Kidney (tissue), 22 donors: ENCODE measurements around the gene FZD10. TPM values are rescaled to one million over a fixed set of nuclear protein-coding genes. Genes with fewer than 3 reads are reported as not detected.

Experiments
- DNase-seq, 5 donors: peaks; one replicate each; pipeline ENCODE4 v3.0.0-alpha.2; 2013 to 2020
- FAIRE-seq: peaks from 2 replicates; lab custom pipeline; 2012; peaks lifted over from hg19 to GRCh38; lab: Jason Lieb, UNC
- H3K27ac ChIP-seq, 2 donors: one replicate each; pipeline ENCODE4 v1.7.0; 2013; ENCODE audit warnings: low read depth in 2 of 2, low read length in 2 of 2, inconsistent platforms in 1 of 2
- H3K27me3 ChIP-seq: one replicate; pipeline ENCODE4 v1.7.1; 2013; ENCODE audit warnings: low read length, inconsistent platforms; ENCODE audit not compliant: control insufficient read depth, insufficient read depth
- H3K36me3 ChIP-seq, 3 donors: one replicate each; pipeline versions ENCODE4 v1.7.0 to v1.7.1; 2013; ENCODE audit warnings: low read length in 3 of 3, control low read depth in 1 of 3, inconsistent platforms in 1 of 3; ENCODE audit not compliant: insufficient read depth in 3 of 3, control insufficient read depth in 2 of 3
- H3K4me1 ChIP-seq, 3 donors: one replicate each; pipeline versions ENCODE4 v1.7.0 to v1.7.1; 2013; ENCODE audit warnings: low read length in 3 of 3, inconsistent platforms in 1 of 3, low read depth in 1 of 3; ENCODE audit not compliant: control insufficient read depth in 2 of 3, insufficient read depth in 2 of 3
- H3K4me3 ChIP-seq, 3 donors: one replicate each; pipeline versions ENCODE4 v1.7.0 to v1.8.1; 2013; ENCODE audit warnings: low read length in 3 of 3, control low read depth in 1 of 3, inconsistent platforms in 1 of 3
- H3K9ac ChIP-seq, 3 donors: one replicate each; pipeline versions ENCODE4 v1.7.0 to v1.7.1; 2013; ENCODE audit warnings: low read length in 3 of 3, control low read depth in 1 of 3, inconsistent platforms in 1 of 3
- H3K9me3 ChIP-seq, 3 donors: one replicate each; pipeline versions ENCODE4 v1.7.0 to v1.7.1; 2013; ENCODE audit warnings: low read length in 3 of 3, control low read depth in 1 of 3, inconsistent platforms in 1 of 3; ENCODE audit not compliant: control insufficient read depth in 2 of 3, insufficient read depth in 1 of 3
- intact Hi-C: fragments of 100-400 bp; cut with DNase I; formaldehyde crosslinking; loops from one replicate; pipeline ENCODE4 v1.11.1; 2022
- long read RNA-seq, 10 donors: library from polyadenylated mRNA in 1 of 10; unstranded in 1 of 10; transcript quantifications; one replicate each; pipeline ENCODE4 v2.0.0 and lab custom pipeline, GENCODE V29; 2021 to 2026
- polyA plus RNA-seq: library from polyadenylated mRNA; stranded (reverse); fragments of 350-450 nt; fragmentation: Illumina TruSeq; extraction: RNeasy Lipid Tissue Mini Kit (QIAGEN cat#74804); gene quantifications from one replicate; pipeline ENCODE4 v1.2.3, GENCODE V29; 2014; ENCODE audit warnings: low read depth, low replicate concordance; ENCODE audit not compliant: insufficient read depth
- total RNA-seq: library from RNA; stranded (reverse); fragmentation: NEBNext Ultra II Directional; extraction: Animal tissue kit (Norgen Biotek cat#: 25700); gene quantifications from one replicate; pipeline ENCODE4 v1.2.1, GENCODE V29; 2021
- TF ChIP-seq, protein P1 (sequence below): IDR thresholded peaks from 3 replicates; pipeline ENCODE4 v1.5.1; 2012; ENCODE audit warnings: mild to moderate bottlenecking, moderate library complexity, borderline replicate concordance; ENCODE audit not compliant: insufficient read depth; ENCODE audit errors: extremely low read depth
- donor health status: control.
- donor health status: control.
- donor health status: control.
- donor health status: control.
- donor health status: control.
- donor health status: DM: yes; HTN: yes; CAD: no.
- donor health status: Normal renal cell carcinoma (clear cell type).

The FZD10 gene, protein sequence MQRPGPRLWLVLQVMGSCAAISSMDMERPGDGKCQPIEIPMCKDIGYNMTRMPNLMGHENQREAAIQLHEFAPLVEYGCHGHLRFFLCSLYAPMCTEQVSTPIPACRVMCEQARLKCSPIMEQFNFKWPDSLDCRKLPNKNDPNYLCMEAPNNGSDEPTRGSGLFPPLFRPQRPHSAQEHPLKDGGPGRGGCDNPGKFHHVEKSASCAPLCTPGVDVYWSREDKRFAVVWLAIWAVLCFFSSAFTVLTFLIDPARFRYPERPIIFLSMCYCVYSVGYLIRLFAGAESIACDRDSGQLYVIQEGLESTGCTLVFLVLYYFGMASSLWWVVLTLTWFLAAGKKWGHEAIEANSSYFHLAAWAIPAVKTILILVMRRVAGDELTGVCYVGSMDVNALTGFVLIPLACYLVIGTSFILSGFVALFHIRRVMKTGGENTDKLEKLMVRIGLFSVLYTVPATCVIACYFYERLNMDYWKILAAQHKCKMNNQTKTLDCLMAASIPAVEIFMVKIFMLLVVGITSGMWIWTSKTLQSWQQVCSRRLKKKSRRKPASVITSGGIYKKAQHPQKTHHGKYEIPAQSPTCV
- total RNA-seq = 0.57 TPM
- 0.11 TPM for polyA plus RNA-seq
- long read RNA-seq, donor 1, transcript FZD10-202 (1 exons, 3,282 nt) = major isoform, 17 of 17 reads
- long read RNA-seq, donor 1, partial matches to known transcripts = 0 of 17 reads
- long read RNA-seq, donor 1, other reads (novel, unspliced or antisense) = 0 of 17 reads
- long read RNA-seq, donor 2, transcript FZD10-202 (1 exons, 3,282 nt) = major isoform, 7 of 7 reads
- long read RNA-seq, donor 2, partial matches to known transcripts = 0 of 7 reads
- long read RNA-seq, donor 2, other reads (novel, unspliced or antisense) = 0 of 7 reads
- long read RNA-seq, donor 3, partial matches to known transcripts = 0 of 2 reads
- long read RNA-seq, donor 3, other reads (novel, unspliced or antisense) = 0 of 2 reads
- long read RNA-seq, donor 4, partial matches to known transcripts = 0 of 2 reads
- long read RNA-seq, donor 4, other reads (novel, unspliced or antisense) = 0 of 2 reads
- long read RNA-seq, donor 5, partial matches to known transcripts = 0 of 1 reads
- long read RNA-seq, donor 5, other reads (novel, unspliced or antisense) = 0 of 1 reads
- long read RNA-seq, donor 6 = 0 reads
- long read RNA-seq, donor 7, partial matches to known transcripts = 0 of 2 reads
- long read RNA-seq, donor 7, other reads (novel, unspliced or antisense) = 0 of 2 reads
- long read RNA-seq, donor 8, partial matches to known transcripts = 0 of 4 reads
- long read RNA-seq, donor 8, other reads (novel, unspliced or antisense) = 0 of 4 reads
- long read RNA-seq, donor 9, transcript FZD10-202 (1 exons, 3,282 nt) = major isoform, 5 of 5 reads
- long read RNA-seq, donor 9, partial matches to known transcripts = 0 of 5 reads
- long read RNA-seq, donor 9, other reads (novel, unspliced or antisense) = 0 of 5 reads
- long read RNA-seq, donor 10, transcript FZD10-202 (1 exons, 3,282 nt) = major isoform, 9 of 9 reads
- long read RNA-seq, donor 10, partial matches to known transcripts = 0 of 9 reads
- long read RNA-seq, donor 10, other reads (novel, unspliced or antisense) = 0 of 9 reads

DNA sequence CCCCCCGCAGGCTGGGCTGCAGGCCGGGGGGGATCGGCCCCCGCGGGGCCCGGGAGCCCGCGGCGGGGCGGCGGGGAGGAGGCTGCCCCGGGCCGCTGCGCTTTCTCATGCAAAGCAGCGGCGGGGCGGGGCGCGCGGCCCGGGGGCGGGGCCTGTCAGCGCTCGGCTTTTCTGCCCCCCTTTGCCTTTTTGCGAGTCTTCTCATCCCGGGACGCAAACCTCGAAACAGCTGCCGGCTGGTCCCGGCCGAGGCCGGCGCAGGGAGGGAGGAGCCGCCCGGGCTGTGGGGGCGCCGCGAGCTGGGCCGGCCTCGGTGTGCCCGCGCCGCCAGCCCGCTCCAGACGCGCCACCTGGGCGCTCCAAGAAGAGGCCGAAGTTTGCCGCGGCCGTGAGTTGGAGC, at the start of gene FZD10:
Gene FZD10, plus strand, starts transcription at position 198 of the 400 bp plus-strand sequence. CDS start 479 bp downstream, outside the sequence.
- peak within 1 kb of the TSS in 2 of 3 donors; percentile 11 to 39 for H3K4me3 ChIP-seq
- no peak within 1 kb of the TSS for H3K9ac ChIP-seq
- H3K36me3 ChIP-seq = no peaks in the 10 kb centered on the region
- no peak within 1 kb of the TSS for H3K27ac ChIP-seq
- H3K4me1 ChIP-seq = peaks cover 0 to 7% (median 0%) of the 10 kb centered on the region in 3 donors
- intact Hi-C loops = no loop called here
- no peaks in the 10 kb centered on the region for H3K9me3 ChIP-seq
- TF ChIP-seq, protein P1, sequence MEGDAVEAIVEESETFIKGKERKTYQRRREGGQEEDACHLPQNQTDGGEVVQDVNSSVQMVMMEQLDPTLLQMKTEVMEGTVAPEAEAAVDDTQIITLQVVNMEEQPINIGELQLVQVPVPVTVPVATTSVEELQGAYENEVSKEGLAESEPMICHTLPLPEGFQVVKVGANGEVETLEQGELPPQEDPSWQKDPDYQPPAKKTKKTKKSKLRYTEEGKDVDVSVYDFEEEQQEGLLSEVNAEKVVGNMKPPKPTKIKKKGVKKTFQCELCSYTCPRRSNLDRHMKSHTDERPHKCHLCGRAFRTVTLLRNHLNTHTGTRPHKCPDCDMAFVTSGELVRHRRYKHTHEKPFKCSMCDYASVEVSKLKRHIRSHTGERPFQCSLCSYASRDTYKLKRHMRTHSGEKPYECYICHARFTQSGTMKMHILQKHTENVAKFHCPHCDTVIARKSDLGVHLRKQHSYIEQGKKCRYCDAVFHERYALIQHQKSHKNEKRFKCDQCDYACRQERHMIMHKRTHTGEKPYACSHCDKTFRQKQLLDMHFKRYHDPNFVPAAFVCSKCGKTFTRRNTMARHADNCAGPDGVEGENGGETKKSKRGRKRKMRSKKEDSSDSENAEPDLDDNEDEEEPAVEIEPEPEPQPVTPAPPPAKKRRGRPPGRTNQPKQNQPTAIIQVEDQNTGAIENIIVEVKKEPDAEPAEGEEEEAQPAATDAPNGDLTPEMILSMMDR = no peak
- peak; percentile 81 to 92 (median 87) for DNase-seq
- peaks cover 7% of the 10 kb centered on the region for H3K27me3 ChIP-seq
- no peak for FAIRE-seq

DNA sequence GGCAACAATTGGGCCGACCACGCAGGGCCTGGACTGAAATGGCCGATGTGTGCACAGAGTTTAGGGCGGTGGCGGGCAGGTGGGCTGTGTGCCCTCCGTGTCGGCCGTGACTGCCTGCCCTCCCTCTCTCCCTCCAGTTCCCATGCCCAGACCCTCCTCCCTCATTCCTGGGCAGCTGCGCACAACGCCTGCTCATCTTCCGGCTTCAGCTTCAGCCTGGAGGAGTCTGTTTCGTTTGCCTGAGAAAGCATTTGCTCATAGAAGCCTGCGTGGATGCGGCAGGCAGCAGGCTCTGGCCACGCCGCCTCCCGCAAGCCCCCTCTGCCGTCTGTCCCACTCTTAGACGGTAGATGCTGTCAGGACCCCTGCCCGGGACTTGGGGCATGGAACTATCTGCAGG, 47.3 kb upstream of the FZD10 start:
- no peak overlapping the region for H3K9ac ChIP-seq
- H3K4me1 ChIP-seq = no peaks in the 10 kb centered on the region
- intact Hi-C loops = no loop called here
- peaks cover 2% of the 10 kb centered on the region for H3K27me3 ChIP-seq
- no peak overlapping the region for H3K4me3 ChIP-seq
- H3K36me3 ChIP-seq = no peaks in the 10 kb centered on the region
- FAIRE-seq = no peak
- DNase-seq = peak in 2 of 5 donors; percentile 33 to 66
- no peaks in the 10 kb centered on the region for H3K9me3 ChIP-seq
- TF ChIP-seq, protein P1 = no peak
- H3K27ac ChIP-seq = no peak overlapping the region

DNA sequence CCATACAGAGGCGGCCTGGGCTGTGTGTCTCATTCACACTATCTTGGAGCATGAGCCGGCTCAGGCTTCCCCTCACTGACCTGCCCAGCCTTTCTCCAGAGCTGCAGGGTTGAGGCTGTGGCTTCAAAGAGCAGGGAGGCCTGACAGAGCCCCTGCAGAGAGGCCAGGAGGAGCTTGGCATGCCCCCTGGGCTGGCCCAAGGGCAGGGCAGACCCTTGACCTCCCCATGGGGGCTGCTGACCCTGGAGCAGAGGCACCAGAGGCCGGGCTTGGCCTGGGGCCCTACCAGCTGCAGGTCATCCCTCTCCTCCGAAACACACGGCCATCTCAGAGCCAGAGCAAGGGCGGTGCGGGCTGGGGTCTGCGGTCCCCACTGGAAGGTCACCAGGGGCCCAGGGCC, 46.6 kb upstream of the FZD10 start:
- Histone ChIP-seq H3K27me3 (no peaks in the 10 kb centered on the region), H3K36me3 (no peaks in the 10 kb centered on the region), H3K4me1 (no peaks in the 10 kb centered on the region), H3K27ac (no peak overlapping the region), H3K9ac (no peak overlapping the region), H3K9me3 (no peaks in the 10 kb centered on the region), H3K4me3 (no peak overlapping the region)
- DNase-seq = peak in 1 of 5 donors; percentile 41
- FAIRE-seq = no peak
- TF ChIP-seq, protein P1 = no peak
- intact Hi-C loops = no loop called here
